H9 (cell line): ENCODE measurements around the gene BTBD1. TPM values are rescaled to one million over a fixed set of nuclear protein-coding genes. Genes with fewer than 3 reads are reported as not detected.

Source experiments
- DNase-seq: peaks from one replicate; pipeline ENCODE4 v3.0.0-alpha.2; 2017
- H2AFZ ChIP-seq: one replicate; pipeline ENCODE4 v1.6.1; 2013; ENCODE audit warnings: mild to moderate bottlenecking, low read length, control low read depth, moderate library complexity
- H2AK5ac ChIP-seq: 2 replicates; pipeline ENCODE4 v1.6.1; 2013; ENCODE audit warnings: low read length, control low read depth, mixed read lengths; ENCODE audit not compliant: insufficient read length
- H2BK120ac ChIP-seq: one replicate; pipeline ENCODE4 v1.6.1; 2013; ENCODE audit warnings: low read depth, mild to moderate bottlenecking, low read length, control low read depth, inconsistent platforms; ENCODE audit not compliant: poor library complexity, severe bottlenecking
- H2BK12ac ChIP-seq: 2 replicates; pipeline ENCODE4 v1.6.1; 2013; ENCODE audit warnings: low read length, control low read depth, mixed read lengths, low read depth; ENCODE audit not compliant: insufficient read length
- H2BK15ac ChIP-seq: 2 replicates; pipeline ENCODE4 v1.6.1; 2013; ENCODE audit warnings: low read depth, low read length, control low read depth
- H2BK20ac ChIP-seq: one replicate; pipeline ENCODE4 v1.6.1; 2013; ENCODE audit warnings: low read depth, mild to moderate bottlenecking, low read length, control low read depth, inconsistent platforms; ENCODE audit not compliant: poor library complexity, severe bottlenecking
- H2BK5ac ChIP-seq: 2 replicates; pipeline ENCODE4 v1.6.1; 2013; ENCODE audit warnings: low read length, control low read depth, mixed read lengths; ENCODE audit not compliant: insufficient read length
- H3K14ac ChIP-seq: 2 replicates; pipeline ENCODE4 v1.6.1; 2013; ENCODE audit warnings: low read length, control low read depth; ENCODE audit not compliant: insufficient read depth
- H3K18ac ChIP-seq: 2 replicates; pipeline ENCODE4 v1.6.1; 2013; ENCODE audit warnings: low read depth, mild to moderate bottlenecking, mixed read lengths, low read length, control low read depth; ENCODE audit not compliant: insufficient read length
- H3K23ac ChIP-seq: 2 replicates; pipeline ENCODE4 v1.6.1; 2013; ENCODE audit warnings: low read length, control low read depth, mixed read lengths, low read depth; ENCODE audit not compliant: insufficient read length
- H3K23me2 ChIP-seq: 2 replicates; pipeline ENCODE4 v1.6.1; 2013; ENCODE audit warnings: low read depth, mild to moderate bottlenecking, mixed read lengths, low read length, control low read depth; ENCODE audit not compliant: insufficient read length, poor library complexity, severe bottlenecking
- H3K27ac ChIP-seq: 2 replicates; pipeline ENCODE4 v1.5.1; 2013; ENCODE audit warnings: low read length, control low read depth, mixed read lengths, low read depth; ENCODE audit not compliant: insufficient read length
- H3K27me3 ChIP-seq: 2 replicates; pipeline ENCODE4 v1.6.1; 2013; ENCODE audit warnings: low read length, control low read depth, inconsistent platforms; ENCODE audit not compliant: insufficient read depth
- H3K4ac ChIP-seq: 2 replicates; pipeline ENCODE4 v1.6.1; 2013; ENCODE audit warnings: low read depth, mild to moderate bottlenecking, control low read depth, inconsistent platforms, low read length, moderate library complexity
- H3K4me1 ChIP-seq: 2 replicates; pipeline ENCODE4 v1.6.1; 2013; ENCODE audit warnings: low read length, control low read depth, inconsistent platforms; ENCODE audit not compliant: insufficient read depth
- H3K4me2 ChIP-seq: 2 replicates; pipeline ENCODE4 v1.6.1; 2013; ENCODE audit warnings: low read length, control low read depth, mixed read lengths; ENCODE audit not compliant: insufficient read length, insufficient read depth
- H3K56ac ChIP-seq: 2 replicates; pipeline ENCODE4 v1.6.1; 2013; ENCODE audit warnings: low read depth, mild to moderate bottlenecking, mixed read lengths, low read length, control low read depth; ENCODE audit not compliant: insufficient read length
- H3K79me1 ChIP-seq: 2 replicates; pipeline ENCODE4 v1.6.1; 2013; ENCODE audit warnings: low read depth, mild to moderate bottlenecking, moderate library complexity, low read length, control low read depth, inconsistent platforms; ENCODE audit not compliant: insufficient read depth, poor library complexity, severe bottlenecking
- H3K79me2 ChIP-seq: 2 replicates; pipeline ENCODE4 v1.6.1; 2013; ENCODE audit warnings: low read length, control low read depth, inconsistent platforms; ENCODE audit not compliant: insufficient read depth
- H3K9ac ChIP-seq: 2 replicates; pipeline ENCODE4 v1.6.1; 2013; ENCODE audit warnings: low read length, control low read depth, mixed read lengths; ENCODE audit not compliant: insufficient read length; ENCODE audit errors: extremely low read depth
- H3K9me3 ChIP-seq: one replicate; pipeline ENCODE4 v1.6.1; 2013; ENCODE audit warnings: low read depth, low read length, inconsistent platforms; ENCODE audit not compliant: control insufficient read depth
- H3T11ph ChIP-seq: one replicate; pipeline ENCODE4 v1.6.1; 2013; ENCODE audit warnings: mild to moderate bottlenecking, low read length, control low read depth, inconsistent platforms
- H4K20me1 ChIP-seq: one replicate; pipeline ENCODE4 v1.6.1; 2013; ENCODE audit not compliant: control insufficient read depth, insufficient read length, insufficient read depth
- H4K5ac ChIP-seq: 2 replicates; pipeline ENCODE4 v1.6.1; 2013; ENCODE audit warnings: low read depth, mild to moderate bottlenecking, mixed read lengths, low read length, control low read depth; ENCODE audit not compliant: insufficient read length
- H4K8ac ChIP-seq: replicated peaks from 2 replicates; pipeline ENCODE4 v1.6.1; 2013; ENCODE audit warnings: low read length, control low read depth, mixed read lengths, low read depth; ENCODE audit not compliant: insufficient read length
- H4K91ac ChIP-seq: 2 replicates; pipeline ENCODE4 v1.6.1; 2013; ENCODE audit warnings: low read depth, mild to moderate bottlenecking, moderate library complexity, mixed read lengths, low read length, control low read depth; ENCODE audit not compliant: insufficient read length
- H3K27ac Mint-ChIP-seq, 3 experiments: 2 replicates in 2 of 3; 3 replicates in 1 of 3; pipeline ENCODE4 v1.8.0; 2020 to 2021; ENCODE audit warnings: mixed read lengths in 3 of 3, mild to moderate bottlenecking in 1 of 3, moderate library complexity in 1 of 3
- H3K27me3 Mint-ChIP-seq: 2 replicates; pipeline ENCODE4 v1.8.0; 2021; ENCODE audit warnings: low read depth, mild to moderate bottlenecking, moderate library complexity, mixed read lengths
- H3K36me3 Mint-ChIP-seq, 3 experiments: 2 replicates in 2 of 3; 3 replicates in 1 of 3; pipeline ENCODE4 v1.8.0; 2020 to 2021; ENCODE audit warnings: low read depth in 3 of 3, mixed read lengths in 3 of 3; ENCODE audit not compliant: insufficient read depth in 1 of 3
- H3K4me1 Mint-ChIP-seq, 2 experiments: 2 replicates each; pipeline ENCODE4 v1.8.0; 2020; ENCODE audit warnings: mixed read lengths in 2 of 2
- H3K4me3 Mint-ChIP-seq, 2 experiments: 2 replicates in 1 of 2; 3 replicates in 1 of 2; pipeline ENCODE4 v1.8.0; 2020 to 2021; ENCODE audit warnings: mild to moderate bottlenecking in 2 of 2, mixed read lengths in 2 of 2, moderate library complexity in 1 of 2
- H3K9me3 Mint-ChIP-seq, 2 experiments: 2 replicates in 1 of 2; 3 replicates in 1 of 2; pipeline ENCODE4 v1.8.0; 2020; ENCODE audit warnings: mild to moderate bottlenecking in 2 of 2, mixed read lengths in 2 of 2, moderate library complexity in 1 of 2
- WGBS: extraction: QIAGEN DNeasy Blood & Tissue Kit; methylation state at CpG from one replicate; pipeline ENCODE4 v1.1.7; 2013; ENCODE audit warnings: missing lambda C conversion rate, low lambda C conversion rate, mixed read lengths; ENCODE audit not compliant: insufficient read length; ENCODE audit errors: extremely low coverage; 5-methylcytosine and 5-hydroxymethylcytosine counted together
- total RNA-seq: library from RNA; stranded (reverse); gene quantifications from 2 replicates; pipeline ENCODE4 v1.2.1, GENCODE V29; 2021
- TF ChIP-seq, protein P1 (sequence below): fragments of 200-600 bp; sonication (generic); conservative IDR thresholded peaks from 3 replicates; pipeline ENCODE4 v1.8.0; 2021; ENCODE audit warnings: antibody characterized with exemption, mild to moderate bottlenecking

Gene BTBD1
- total RNA-seq, 1 experiment from 2014 or later, result 43.3 TPM

DNA sequence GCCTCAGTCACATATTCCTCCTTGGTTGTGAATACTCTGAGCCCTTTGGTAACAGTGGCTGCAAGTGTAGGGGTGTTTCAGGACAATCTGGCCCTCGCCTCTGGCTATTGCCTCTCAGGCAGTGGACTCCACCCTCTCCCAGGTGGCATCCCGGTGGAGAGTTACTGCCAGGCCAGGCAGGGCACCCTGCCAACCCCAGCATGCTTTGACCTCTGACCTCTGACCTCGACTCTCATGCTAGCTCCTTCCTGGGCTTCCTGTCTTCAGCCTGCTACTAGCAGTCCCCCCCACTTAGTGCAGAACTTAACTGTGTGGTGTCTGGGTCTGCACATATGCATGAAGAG lies 45.9 kb upstream of the BTBD1 start:
- Histone ChIP-seq H3K18ac (no peak overlapping the region), H2BK120ac (no peak overlapping the region), H2BK20ac (no peak overlapping the region), H4K8ac (no peak overlapping the region), H4K20me1 (no peaks in the 10 kb centered on the region), H3K27me3 (no peaks in the 10 kb centered on the region; the same call in 1 of the 2 replicates), H2BK12ac (no peak overlapping the region), H3K9ac (no peak overlapping the region), H2AFZ (no peak overlapping the region), H3K27ac (no peak overlapping the region), H4K91ac (no peak overlapping the region), H3K4ac (no peak overlapping the region), H3T11ph (no peak overlapping the region), H3K14ac (no peak overlapping the region), H3K79me2 (no peaks in the 10 kb centered on the region), H3K23me2 (no peaks in the 10 kb centered on the region), H2BK5ac (no peak overlapping the region), H3K9me3 (no peaks in the 10 kb centered on the region), H3K79me1 (no peaks in the 10 kb centered on the region), H3K56ac (no peak overlapping the region), H3K23ac (no peak overlapping the region), H4K5ac (no peak overlapping the region), H3K4me1 (no peaks in the 10 kb centered on the region), H2AK5ac (no peak overlapping the region), H3K4me2 (no peak overlapping the region), H2BK15ac (no peak overlapping the region)
- peaks cover 0 to 14% of the 10 kb centered on the region in 2 experiments; a peak in 2 of 4 replicates for H3K4me1 Mint-ChIP-seq
- H3K27me3 Mint-ChIP-seq, result peaks cover 27% of the 10 kb centered on the region
- TF ChIP-seq, protein P1, sequence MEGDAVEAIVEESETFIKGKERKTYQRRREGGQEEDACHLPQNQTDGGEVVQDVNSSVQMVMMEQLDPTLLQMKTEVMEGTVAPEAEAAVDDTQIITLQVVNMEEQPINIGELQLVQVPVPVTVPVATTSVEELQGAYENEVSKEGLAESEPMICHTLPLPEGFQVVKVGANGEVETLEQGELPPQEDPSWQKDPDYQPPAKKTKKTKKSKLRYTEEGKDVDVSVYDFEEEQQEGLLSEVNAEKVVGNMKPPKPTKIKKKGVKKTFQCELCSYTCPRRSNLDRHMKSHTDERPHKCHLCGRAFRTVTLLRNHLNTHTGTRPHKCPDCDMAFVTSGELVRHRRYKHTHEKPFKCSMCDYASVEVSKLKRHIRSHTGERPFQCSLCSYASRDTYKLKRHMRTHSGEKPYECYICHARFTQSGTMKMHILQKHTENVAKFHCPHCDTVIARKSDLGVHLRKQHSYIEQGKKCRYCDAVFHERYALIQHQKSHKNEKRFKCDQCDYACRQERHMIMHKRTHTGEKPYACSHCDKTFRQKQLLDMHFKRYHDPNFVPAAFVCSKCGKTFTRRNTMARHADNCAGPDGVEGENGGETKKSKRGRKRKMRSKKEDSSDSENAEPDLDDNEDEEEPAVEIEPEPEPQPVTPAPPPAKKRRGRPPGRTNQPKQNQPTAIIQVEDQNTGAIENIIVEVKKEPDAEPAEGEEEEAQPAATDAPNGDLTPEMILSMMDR, result no peak
- DNase-seq, result no peak
- H3K27ac Mint-ChIP-seq, result no peak overlapping the region
- WGBS, result no CpG with 5 or more reads among the region's 3 CpGs
- H3K4me3 Mint-ChIP-seq, result no peak overlapping the region
- H3K9me3 Mint-ChIP-seq, result peaks cover 0 to 6% of the 10 kb centered on the region in 2 experiments; a peak in 2 of 5 replicates
- peaks cover 0 to 4% (median 0%) of the 10 kb centered on the region in 3 experiments; a peak in 3 of 7 replicates for H3K36me3 Mint-ChIP-seq
